Gastrocnemius medialis (tissue), 4 donors: Measurements from ENCODE around the gene EIF4E3. TPM values are rescaled to one million over a fixed set of nuclear protein-coding genes. Genes with fewer than 3 reads are reported as not detected.

ENCODE experiments used
- ATAC-seq, 2 donors: fragments of 150-250 bp; one replicate each; pipeline ENCODE4 v1.9.1; 2016
- DNase-seq, 2 donors: peaks; one replicate each; pipeline ENCODE4 v3.0.0-alpha.2; 2019
- H3K27ac ChIP-seq, 4 donors: fragments of 200-600 bp; sonication (generic); 1 replicate in 1 of 4; 2 replicates in 3 of 4; pipeline ENCODE4 v1.5.1; 2016 to 2018; ENCODE audit warnings: mild to moderate bottlenecking in 2 of 4, moderate library complexity in 1 of 4
- H3K27me3 ChIP-seq, 3 donors: fragments of 200-600 bp; sonication (generic) in 2 of 3; 1 replicate in 1 of 3; 2 replicates in 2 of 3; pipeline versions ENCODE4 v1.5.1 to v1.6.0; 2016 to 2019; ENCODE audit warnings: mild to moderate bottlenecking in 1 of 3, moderate library complexity in 1 of 3
- H3K36me3 ChIP-seq, 2 donors: fragments of 200-600 bp; sonication (generic) in 1 of 2; one replicate each; pipeline ENCODE4 v1.5.1; 2017 to 2018
- H3K4me1 ChIP-seq, 2 donors: fragments of 200-600 bp; sonication (generic) in 1 of 2; one replicate each; pipeline ENCODE4 v1.5.1; 2016 to 2017; ENCODE audit warnings: mild to moderate bottlenecking in 2 of 2
- H3K4me3 ChIP-seq, 4 donors: fragments of 200-600 bp; sonication (generic) in 3 of 4; 1 replicate in 1 of 4; 2 replicates in 3 of 4; pipeline ENCODE4 v1.5.1; 2016 to 2019; ENCODE audit warnings: mild to moderate bottlenecking in 2 of 4
- H3K9me3 ChIP-seq, 3 donors: fragments of 200-600 bp; sonication (generic) in 2 of 3; 1 replicate in 1 of 3; 2 replicates in 2 of 3; pipeline ENCODE4 v1.5.1; 2016 to 2019
- CTCF ChIP-seq, 5 experiments: fragments of 450-650 bp in 3 of 5; fragments of 200-600 bp in 2 of 5; sonication (generic) in 2 of 5; IDR thresholded peaks in 4 of 5; conservative IDR thresholded peaks in 1 of 5; 1 replicate in 4 of 5; 2 replicates in 1 of 5; pipeline ENCODE4 v1.5.1; 2016 to 2019; ENCODE audit warnings: antibody characterized with exemption in 5 of 5, mild to moderate bottlenecking in 3 of 5, moderate library complexity in 3 of 5
- POLR2A ChIP-seq, 2 donors: fragments of 450-650 bp; IDR thresholded peaks; one replicate each; pipeline ENCODE4 v1.6.1; 2017; ENCODE audit warnings: antibody characterized with exemption in 2 of 2, mild to moderate bottlenecking in 2 of 2, moderate library complexity in 2 of 2
- in situ Hi-C, 4 donors: fragments of 200-750 bp; cut with MboI; loops; one replicate each; pipeline versions ENCODE4 v1.15.0 to v1.8.0; 2017; ENCODE audit warnings: low sequenced_read_pairs in 4 of 4
- intact Hi-C: fragments of 100-400 bp; cut with DNase I; formaldehyde crosslinking; loops from one replicate; pipeline ENCODE4 v1.15.1; 2023; ENCODE audit warnings: low total_unique reads
- total RNA-seq, 4 donors: library from RNA; depleted of rRNA; stranded (reverse); fragments of >200 nt; gene quantifications; one replicate each; pipeline versions ENCODE4 v1.1.0 to v1.2.3, GENCODE V29; 2016

Gene EIF4E3
- total RNA-seq, 4 donors from 2014 or later, result 25.0 to 51.0 (median 42.8) TPM

GRCh38 chr3:71742621-71743020 lies 17.4 kb upstream of the EIF4E3 start:
- no peak for ATAC-seq
- Histone ChIP-seq H3K27me3 (no peaks in the 10 kb centered on the region), H3K27ac (no peak overlapping the region), H3K9me3 (peaks cover 0 to 14% (median 3%) of the 10 kb centered on the region in 3 donors), H3K4me3 (no peak overlapping the region), H3K4me1 (no peaks in the 10 kb centered on the region), H3K36me3 (no peaks in the 10 kb centered on the region)
- TF ChIP-seq CTCF (IDR thresholded peaks at IDR 0.05 in 4 of 5, conservative IDR thresholded peaks at IDR 0.05 in 1 of 5) (no peak), POLR2A (IDR thresholded peaks at IDR 0.05) (no peak)
- in situ Hi-C loops, result loop anchor here in 2 of 4 donors (25.0 kb wide), 2 partner anchors 1070 to 1345 kb away; no protein-coding TSS in a partner anchor
- intact Hi-C loops, result no loop called here
- DNase-seq, result no peak

- DNase-seq (no peak), ATAC-seq (no peak)
- Histone ChIP-seq H3K9me3 (no peaks in the 10 kb centered on the region), H3K27me3 (no peaks in the 10 kb centered on the region), H3K36me3 (no peaks in the 10 kb centered on the region), H3K4me1 (no peaks in the 10 kb centered on the region), H3K4me3 (no peak overlapping the region), H3K27ac (no peak overlapping the region)
- TF ChIP-seq CTCF (IDR thresholded peaks at IDR 0.05 in 4 of 5, conservative IDR thresholded peaks at IDR 0.05 in 1 of 5), result no peak
- no peak for TF ChIP-seq POLR2A (IDR thresholded peaks at IDR 0.05)
- in situ Hi-C loops, result loop anchor here in 2 of 4 donors (25.0 kb wide), 2 partner anchors 1077 to 1352 kb away; no protein-coding TSS in a partner anchor
- intact Hi-C loops, result no loop called here
Measured at GRCh38 chr3:71734881-71735280, 9.7 kb upstream of the EIF4E3 start.

GRCh38 chr3:71733319-71733718 lies 8.1 kb upstream of the EIF4E3 start:
- in situ Hi-C loops, result loop anchor here in 2 of 4 donors (25.0 kb wide), 2 partner anchors 1079 to 1354 kb away; no protein-coding TSS in a partner anchor
- intact Hi-C loops, result no loop called here

GRCh38 chr3:71732637-71733036 lies 7.4 kb upstream of the EIF4E3 start:
- Histone ChIP-seq H3K27ac (no peak overlapping the region), H3K4me1 (no peaks in the 10 kb centered on the region), H3K36me3 (no peaks in the 10 kb centered on the region), H3K27me3 (no peaks in the 10 kb centered on the region), H3K4me3 (no peak overlapping the region), H3K9me3 (no peaks in the 10 kb centered on the region)
- TF ChIP-seq CTCF (IDR thresholded peaks at IDR 0.05 in 4 of 5, conservative IDR thresholded peaks at IDR 0.05 in 1 of 5), result no peak
- TF ChIP-seq POLR2A (IDR thresholded peaks at IDR 0.05), result no peak
- ATAC-seq (no peak), DNase-seq (no peak)
- intact Hi-C loops (no loop called here), in situ Hi-C loops (loop anchor here in 2 of 4 donors (25.0 kb wide), 2 partner anchors 1080 to 1355 kb away; no protein-coding TSS in a partner anchor)

More at GRCh38 chr3:71733319-71733718, 8.1 kb upstream of the EIF4E3 start:
- Histone ChIP-seq H3K4me1 (no peaks in the 10 kb centered on the region), H3K9me3 (no peaks in the 10 kb centered on the region), H3K4me3 (no peak overlapping the region), H3K27me3 (no peaks in the 10 kb centered on the region), H3K27ac (no peak overlapping the region), H3K36me3 (no peaks in the 10 kb centered on the region)
- DNase-seq, result no peak
- no peak for ATAC-seq
- TF ChIP-seq POLR2A (IDR thresholded peaks at IDR 0.05), result no peak
- TF ChIP-seq CTCF (IDR thresholded peaks at IDR 0.05 in 4 of 5, conservative IDR thresholded peaks at IDR 0.05 in 1 of 5), result no peak
